Smooth muscle cell (in vitro differentiated cells): ENCODE measurements around the gene GFI1B. TPM values are rescaled to one million over a fixed set of nuclear protein-coding genes. Genes with fewer than 3 reads are reported as not detected.

Experiments used
- DNase-seq: peaks from one replicate; lab custom pipeline; 2025; ENCODE audit not compliant: unreplicated experiment; lab: John Stamatoyannopoulos, UW
- H2AFZ ChIP-seq: fragments of 200-600 bp; sonication (generic); 2 replicates; pipeline ENCODE4 v1.6.0; 2016; ENCODE audit warnings: antibody characterized with exemption, low read depth, mild to moderate bottlenecking
- H3F3A ChIP-seq: fragments of 200-600 bp; sonication (generic); 2 replicates; pipeline ENCODE4 v1.6.0; 2017; ENCODE audit warnings: antibody characterized with exemption, low read depth
- H3K27ac ChIP-seq: fragments of 200-600 bp; sonication (generic); 2 replicates; pipeline ENCODE4 v1.5.1; 2016; ENCODE audit warnings: low read depth, mild to moderate bottlenecking
- H3K27me3 ChIP-seq: fragments of 200-600 bp; sonication (generic); 2 replicates; pipeline ENCODE4 v1.6.1; 2016; ENCODE audit warnings: low read depth, mild to moderate bottlenecking
- H3K36me3 ChIP-seq: fragments of 200-600 bp; sonication (generic); 2 replicates; pipeline ENCODE4 v1.5.1; 2016; ENCODE audit warnings: low read depth
- H3K4me1 ChIP-seq: fragments of 200-600 bp; sonication (generic); 2 replicates; pipeline ENCODE4 v1.5.1; 2016; ENCODE audit warnings: low read depth
- H3K4me2 ChIP-seq: fragments of 200-600 bp; sonication (generic); 2 replicates; pipeline ENCODE4 v1.6.0; 2016; ENCODE audit warnings: mild to moderate bottlenecking
- H3K4me3 ChIP-seq: fragments of 200-600 bp; sonication (generic); 2 replicates; pipeline ENCODE4 v1.5.1; 2016; ENCODE audit warnings: mild to moderate bottlenecking
- H3K79me2 ChIP-seq: fragments of 200-600 bp; sonication (generic); 2 replicates; pipeline ENCODE4 v1.6.0; 2016; ENCODE audit warnings: low read depth, mild to moderate bottlenecking
- H3K9ac ChIP-seq: fragments of 200-600 bp; sonication (generic); 2 replicates; pipeline ENCODE4 v1.6.0; 2016; ENCODE audit warnings: low read depth
- H3K9me3 ChIP-seq: fragments of 200-600 bp; sonication (generic); replicated peaks from 2 replicates; pipeline ENCODE4 v1.5.1; 2016; ENCODE audit warnings: low read depth
- H4K20me1 ChIP-seq: fragments of 200-600 bp; sonication (generic); 2 replicates; pipeline ENCODE4 v1.6.0; 2016; ENCODE audit warnings: low read depth
- CTCF ChIP-seq: fragments of 200-600 bp; sonication (generic); IDR thresholded peaks from 2 replicates; pipeline ENCODE4 v1.5.1; 2017; ENCODE audit warnings: borderline replicate concordance, mild to moderate bottlenecking, antibody characterized with exemption; ENCODE audit not compliant: insufficient read depth, poor library complexity, severe bottlenecking
- WGBS: methylation state at CpG from one replicate; pipeline ENCODE4 v1.1.7; 2016; ENCODE audit warnings: low lambda C conversion rate; 5-methylcytosine and 5-hydroxymethylcytosine counted together
- polyA plus RNA-seq: library from polyadenylated mRNA; unstranded; fragments of >200 nt; fragmentation: Nextera tagmentation; extraction: Ambion mirVana; gene quantifications from 2 replicates; pipeline ENCODE4 v1.2.1, GENCODE V29; 2016
- total RNA-seq: library from RNA; depleted of rRNA; stranded (reverse); fragments of >200 nt; gene quantifications from 2 replicates; pipeline ENCODE4 v1.2.3, GENCODE V29; 2014

Gene GFI1B
- total and polyA plus RNA-seq, 2 experiments from 2014 or later: not detected

GRCh38 chr9:133003071-133003461, 24.6 kb downstream of the GFI1B start:
- H3K9me3 ChIP-seq: no peaks in the 10 kb centered on the region
- no peak for DNase-seq
- H3F3A ChIP-seq: no peaks in the 10 kb centered on the region
- peaks cover 10% of the 10 kb centered on the region for H3K4me1 ChIP-seq
- no peaks in the 10 kb centered on the region for H3K79me2 ChIP-seq
- H2AFZ ChIP-seq: no peak overlapping the region
- H4K20me1 ChIP-seq: no peaks in the 10 kb centered on the region
- no peak overlapping the region for H3K9ac ChIP-seq
- 77% methylated on average over 8 of the region's 13 CpGs for WGBS
- no peak for TF ChIP-seq CTCF
- no peak overlapping the region for H3K4me2 ChIP-seq
- peaks cover 3% of the 10 kb centered on the region for H3K27me3 ChIP-seq
- no peaks in the 10 kb centered on the region for H3K36me3 ChIP-seq
- no peak overlapping the region for H3K4me3 ChIP-seq
- H3K27ac ChIP-seq: no peak overlapping the region

- H3K27ac ChIP-seq: no peak overlapping the region
- no peak for TF ChIP-seq CTCF
- no peaks in the 10 kb centered on the region for H3K36me3 ChIP-seq
- peaks cover 10% of the 10 kb centered on the region for H3K4me1 ChIP-seq
- H2AFZ ChIP-seq: no peak overlapping the region
- no peaks in the 10 kb centered on the region for H4K20me1 ChIP-seq
- H3K27me3 ChIP-seq: peaks cover 4% of the 10 kb centered on the region
- no peak overlapping the region for H3K4me2 ChIP-seq
- no peak overlapping the region for H3K9ac ChIP-seq
- H3K79me2 ChIP-seq: no peaks in the 10 kb centered on the region
- no peak for DNase-seq
- 66% methylated on average over 9 of the region's 9 CpGs for WGBS
- no peaks in the 10 kb centered on the region for H3F3A ChIP-seq
- H3K4me3 ChIP-seq: no peak overlapping the region
- H3K9me3 ChIP-seq: no peaks in the 10 kb centered on the region
Measured at GRCh38 chr9:133003671-133004090, 25.2 kb downstream of the GFI1B start.

DNA sequence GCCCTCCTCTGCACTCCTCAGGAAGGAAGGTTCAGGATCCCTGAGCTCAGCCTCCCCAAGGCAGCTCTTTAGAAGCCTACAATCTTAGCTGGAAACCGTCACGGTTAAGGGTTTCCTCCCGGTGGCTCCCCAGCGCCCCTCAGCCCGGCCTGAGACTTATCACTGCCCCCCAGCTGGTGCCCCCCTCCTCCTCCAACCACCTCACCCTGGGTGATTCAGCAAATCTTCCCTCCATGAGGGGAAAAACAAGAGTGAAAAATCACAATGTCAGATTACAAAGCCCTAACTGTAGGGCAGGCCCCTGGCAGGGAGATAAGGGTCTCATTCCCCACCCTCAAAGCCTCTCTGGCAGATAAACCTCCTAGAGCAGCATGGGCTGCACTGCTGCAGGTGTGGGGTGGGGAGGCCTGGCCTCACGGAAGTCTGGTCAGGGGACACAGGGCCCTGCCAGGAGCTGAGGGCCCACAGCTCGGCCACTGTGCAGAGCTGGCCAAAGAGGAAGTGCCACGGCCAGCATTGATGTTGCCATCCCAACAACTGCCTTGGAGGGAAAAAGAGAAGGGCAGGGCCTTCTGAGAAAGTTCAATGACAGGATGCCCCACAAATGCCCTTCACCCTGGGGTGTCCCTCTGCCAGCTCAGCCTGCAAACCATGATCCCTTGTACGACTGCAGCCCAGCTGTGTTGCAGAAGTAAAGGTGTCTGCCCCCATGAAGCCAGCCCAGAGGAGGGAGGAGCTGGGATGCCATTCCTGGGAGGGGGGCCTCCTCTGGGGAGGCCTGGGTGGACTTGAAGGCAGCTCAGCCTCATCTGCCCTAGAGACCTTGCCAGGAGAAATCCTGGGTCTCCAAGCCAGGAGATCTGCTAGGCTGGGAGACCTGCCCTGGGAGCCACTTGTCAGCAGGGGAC, 25.9 kb downstream of the GFI1B start:
- 78% methylated on average over 9 of the region's 9 CpGs for WGBS
- peaks cover 4% of the 10 kb centered on the region for H3K27me3 ChIP-seq
- H3K9me3 ChIP-seq: no peaks in the 10 kb centered on the region
- H4K20me1 ChIP-seq: no peaks in the 10 kb centered on the region
- TF ChIP-seq CTCF: no peak
- H3K4me3 ChIP-seq: no peak overlapping the region
- no peak overlapping the region for H3K4me2 ChIP-seq
- no peaks in the 10 kb centered on the region for H3K36me3 ChIP-seq
- no peak overlapping the region for H3K27ac ChIP-seq
- no peak overlapping the region for H2AFZ ChIP-seq
- H3F3A ChIP-seq: no peaks in the 10 kb centered on the region
- no peak overlapping the region for H3K9ac ChIP-seq
- no peak for DNase-seq
- H3K79me2 ChIP-seq: no peaks in the 10 kb centered on the region
- H3K4me1 ChIP-seq: peaks cover 10% of the 10 kb centered on the region
